WTC11 (cell line): ENCODE data around the gene MYO3A. TPM values are rescaled to one million over a fixed set of nuclear protein-coding genes. Genes with fewer than 3 reads are reported as not detected.
A peak's percentile ranks its signal among the peaks of the same experiment; 100 is the strongest.

Source experiments
- ATAC-seq: fragments of 200-7000 bp; cut with Tn5 transposase; 2 replicates; pipeline ENCODE4 v1.10.0; 2021; ENCODE audit warnings: mild to moderate bottlenecking, moderate library complexity
- CTCF ChIA-PET: fragments of 300-600 bp; sonication (Branson Sonifier 250); formaldehyde crosslinking; loops from one replicate; lab custom pipeline; 2021; ENCODE audit warnings: antibody characterized with exemption; lab: Charles Lee
- POLR2A ChIA-PET: fragments of 350-600 bp; sonication (Branson Sonifier 250); formaldehyde crosslinking; loops from one replicate; lab custom pipeline; 2021; ENCODE audit warnings: antibody characterized with exemption; lab: Charles Lee
- DNase-seq: peaks from one replicate; pipeline ENCODE4 v3.0.0; 2021; ENCODE audit warnings: low spot score
- H3K27ac Mint-ChIP-seq: 2 replicates; pipeline ENCODE4 v1.8.0; 2021; ENCODE audit warnings: mixed read lengths
- H3K27me3 Mint-ChIP-seq: 2 replicates; pipeline ENCODE4 v1.8.0; 2021; ENCODE audit warnings: low read depth, mild to moderate bottlenecking, moderate library complexity, mixed read lengths
- H3K36me3 Mint-ChIP-seq: 2 replicates; pipeline ENCODE4 v1.8.0; 2021; ENCODE audit warnings: mixed read lengths
- H3K4me1 Mint-ChIP-seq: 2 replicates; pipeline ENCODE4 v1.8.0; 2022; ENCODE audit warnings: mixed read lengths
- H3K4me3 Mint-ChIP-seq: 2 replicates; pipeline ENCODE4 v1.8.0; 2021; ENCODE audit warnings: mild to moderate bottlenecking, moderate library complexity, mixed read lengths
- H3K9me3 Mint-ChIP-seq: 2 replicates; pipeline ENCODE4 v1.8.0; 2021; ENCODE audit warnings: mixed read lengths
- ATF1 ChIP-seq: sonication (generic); formaldehyde crosslinking; IDR thresholded peaks from 2 replicates; pipeline ENCODE4 v1.8.1; 2023; ENCODE audit warnings: mild to moderate bottlenecking, moderate library complexity, missing genetic modification reagents
- ATF3 ChIP-seq: sonication (generic); formaldehyde crosslinking; conservative IDR thresholded peaks from 2 replicates; pipeline ENCODE4 v1.8.1; 2022; ENCODE audit warnings: mild to moderate bottlenecking, missing genetic modification reagents
- CREB1 ChIP-seq: sonication (generic); formaldehyde crosslinking; IDR thresholded peaks from 2 replicates; pipeline ENCODE4 v1.8.0; 2023; ENCODE audit warnings: mild to moderate bottlenecking, missing genetic modification reagents
- CREM ChIP-seq: sonication (generic); formaldehyde crosslinking; IDR thresholded peaks from 2 replicates; pipeline ENCODE4 v1.8.1; 2022; ENCODE audit warnings: mild to moderate bottlenecking, missing genetic modification reagents, moderate library complexity
- ESRRA ChIP-seq: sonication (generic); formaldehyde crosslinking; IDR thresholded peaks from 2 replicates; pipeline ENCODE4 v1.8.1; 2022; ENCODE audit warnings: mild to moderate bottlenecking, missing genetic modification reagents, borderline replicate concordance
- ETV6 ChIP-seq: sonication (generic); formaldehyde crosslinking; IDR thresholded peaks from 2 replicates; pipeline ENCODE4 v1.8.1; 2022; ENCODE audit warnings: mild to moderate bottlenecking, missing genetic modification reagents
- FOXJ3 ChIP-seq: sonication (generic); formaldehyde crosslinking; IDR thresholded peaks from 2 replicates; pipeline ENCODE4 v1.9.0; 2021; ENCODE audit warnings: missing genetic modification reagents, mild to moderate bottlenecking, borderline replicate concordance
- FOXP1 ChIP-seq: sonication (generic); formaldehyde crosslinking; IDR thresholded peaks from 2 replicates; pipeline ENCODE4 v1.8.0; 2022; ENCODE audit warnings: missing genetic modification reagents, mild to moderate bottlenecking, moderate library complexity, borderline replicate concordance
- FOXP4 ChIP-seq: sonication (generic); formaldehyde crosslinking; IDR thresholded peaks from 2 replicates; pipeline ENCODE4 v1.8.0; 2022; ENCODE audit warnings: mild to moderate bottlenecking, missing genetic modification reagents
- GRHL2 ChIP-seq: fragments of 250-450 bp; sonication (Bioruptor Pico); IDR thresholded peaks from 2 replicates; pipeline ENCODE4 v1.8.0; 2022; ENCODE audit warnings: mild to moderate bottlenecking, moderate library complexity; ENCODE audit not compliant: insufficient replicate concordance, severe bottlenecking
- HMGXB4 ChIP-seq: sonication (generic); formaldehyde crosslinking; IDR thresholded peaks from 2 replicates; pipeline ENCODE4 v1.8.1; 2023; ENCODE audit warnings: mild to moderate bottlenecking, moderate library complexity, missing genetic modification reagents
- MXD4 ChIP-seq: fragments of 250-450 bp; sonication (Bioruptor Pico); IDR thresholded peaks from 2 replicates; pipeline ENCODE4 v1.8.0; 2021; ENCODE audit warnings: mild to moderate bottlenecking, moderate library complexity, borderline replicate concordance
- MYBL2 ChIP-seq: sonication (generic); formaldehyde crosslinking; IDR thresholded peaks from 2 replicates; pipeline ENCODE4 v1.8.1; 2023; ENCODE audit warnings: mild to moderate bottlenecking, moderate library complexity, missing genetic modification reagents
- NFATC4 ChIP-seq: fragments of 250-450 bp; sonication (Bioruptor Pico); IDR thresholded peaks from 2 replicates; pipeline ENCODE4 v1.9.0; 2021; ENCODE audit warnings: mild to moderate bottlenecking
- NFE2L1 ChIP-seq: sonication (generic); formaldehyde crosslinking; IDR thresholded peaks from 2 replicates; pipeline ENCODE4 v1.8.1; 2023; ENCODE audit warnings: missing genetic modification reagents
- NR3C1 ChIP-seq: sonication (generic); formaldehyde crosslinking; conservative IDR thresholded peaks from 2 replicates; pipeline ENCODE4 v1.8.1; 2023; ENCODE audit warnings: low read depth, mild to moderate bottlenecking, missing genetic modification reagents
- PREB ChIP-seq: sonication (generic); formaldehyde crosslinking; IDR thresholded peaks from 2 replicates; pipeline ENCODE4 v1.8.1; 2022; ENCODE audit warnings: mild to moderate bottlenecking, missing genetic modification reagents, moderate library complexity, borderline replicate concordance
- TEAD1 ChIP-seq: sonication (generic); formaldehyde crosslinking; IDR thresholded peaks from 2 replicates; pipeline ENCODE4 v1.8.0; 2022; ENCODE audit warnings: mild to moderate bottlenecking, missing genetic modification reagents
- ZNF232 ChIP-seq: sonication (generic); formaldehyde crosslinking; IDR thresholded peaks from 2 replicates; pipeline ENCODE4 v1.8.0; 2022; ENCODE audit warnings: mild to moderate bottlenecking, missing genetic modification reagents
- ZNF281 ChIP-seq: sonication (generic); formaldehyde crosslinking; IDR thresholded peaks from 2 replicates; pipeline ENCODE4 v1.8.0; 2023; ENCODE audit warnings: mild to moderate bottlenecking, missing genetic modification reagents
- ZNF423 ChIP-seq: fragments of 250-450 bp; sonication (Bioruptor Pico); IDR thresholded peaks from 2 replicates; pipeline ENCODE4 v2.1.2; 2022; ENCODE audit warnings: mild to moderate bottlenecking, moderate library complexity
- ZSCAN18 ChIP-seq: fragments of 250-450 bp; sonication (Bioruptor Pico); IDR thresholded peaks from 2 replicates; pipeline ENCODE4 v2.1.2; 2022; ENCODE audit warnings: mild to moderate bottlenecking, moderate library complexity
- total RNA-seq: library from RNA; stranded (reverse); gene quantifications from 3 replicates; pipeline ENCODE4 v1.2.3, GENCODE V29; 2021

The MYO3A gene
- total RNA-seq, 1 experiment from 2014 or later = 3.7 TPM

- DNase-seq (no peak), ATAC-seq (no peak)
- H3K9me3 Mint-ChIP-seq = peaks cover 3% of the 10 kb centered on the region
- TF ChIP-seq ESRRA (CRISPR knock-in tag) = no peak
- TF ChIP-seq ATF3 (CRISPR knock-in tag) = no peak
- TF ChIP-seq HMGXB4 (CRISPR knock-in tag) = no peak
- TF ChIP-seq NR3C1 = no peak
- no peak for TF ChIP-seq FOXP1 (CRISPR knock-in tag)
- TF ChIP-seq ZNF423 (CRISPR knock-in tag) = no peak
- no peak overlapping the region for H3K4me3 Mint-ChIP-seq
- H3K27ac Mint-ChIP-seq = no peak overlapping the region
- no peaks in the 10 kb centered on the region for H3K36me3 Mint-ChIP-seq
- H3K27me3 Mint-ChIP-seq = no peaks in the 10 kb centered on the region
- ChIA-PET CTCF (no interaction called here), POLR2A (no interaction called here)
- peaks cover 12% of the 10 kb centered on the region for H3K4me1 Mint-ChIP-seq
Measured at GRCh38 chr10:26044141-26044749, 110.2 kb downstream of the MYO3A start.

GRCh38 chr10:26046073-26046700 lies 112.2 kb downstream of the MYO3A start:
- CTCF ChIA-PET = interaction anchor here (1.0 kb wide), 1 partner anchor 171 kb away, joined by 5 read pairs; no protein-coding TSS in a partner anchor
- Mint-ChIP-seq H3K4me3 (no peak overlapping the region), H3K27me3 (no peaks in the 10 kb centered on the region)

GRCh38 chr10:26048756-26049155 lies 114.7 kb downstream of the MYO3A start:
- no peaks in the 10 kb centered on the region for H3K36me3 Mint-ChIP-seq
- peak overlapping the region; percentile 8; the same call in 1 of the 2 replicates for H3K27ac Mint-ChIP-seq
- H3K9me3 Mint-ChIP-seq = peaks cover 1% of the 10 kb centered on the region
- peaks cover 12% of the 10 kb centered on the region for H3K4me1 Mint-ChIP-seq
- DNase-seq = no peak
- ChIA-PET POLR2A (interaction anchor here (0.6 kb wide), 1 partner anchor 939 kb away, joined by 3 read pairs; no protein-coding TSS in a partner anchor), CTCF (interaction anchor here (0.6 kb wide), 1 partner anchor 31 kb away, joined by 4 read pairs; no protein-coding TSS in a partner anchor)
- ATAC-seq = no peak
- H3K4me3 Mint-ChIP-seq = no peak overlapping the region
- no peaks in the 10 kb centered on the region for H3K27me3 Mint-ChIP-seq
- no peak for TF ChIP-seq PREB
- no peak for TF ChIP-seq CREB1 (CRISPR knock-in tag)
- no peak for TF ChIP-seq FOXJ3 (CRISPR knock-in tag)
- no peak for TF ChIP-seq ZNF232 (CRISPR knock-in tag)
- no peak for TF ChIP-seq TEAD1 (CRISPR knock-in tag)
- TF ChIP-seq MXD4 (CRISPR knock-in tag) = no peak
- no peak for TF ChIP-seq NFE2L1 (CRISPR knock-in tag)
- TF ChIP-seq ETV6 = no peak
- TF ChIP-seq CREM (CRISPR knock-in tag) = no peak
- no peak for TF ChIP-seq ZNF281
- no peak for TF ChIP-seq GRHL2
- no peak for TF ChIP-seq ZSCAN18 (CRISPR knock-in tag)
- no peak for TF ChIP-seq FOXP4 (CRISPR knock-in tag)
- TF ChIP-seq FOXP1 (CRISPR knock-in tag) = no peak

More at GRCh38 chr10:26046073-26046700, 112.2 kb downstream of the MYO3A start:
- Mint-ChIP-seq H3K27ac (no peak overlapping the region), H3K4me1 (peaks cover 12% of the 10 kb centered on the region)
- DNase-seq = no peak
- POLR2A ChIA-PET = no interaction called here
- peak; percentile 88 for ATAC-seq
- no peak for TF ChIP-seq MYBL2
- no peak for TF ChIP-seq NFATC4 (CRISPR knock-in tag)
- TF ChIP-seq GRHL2 = no peak
- no peak for TF ChIP-seq ATF1 (CRISPR knock-in tag)
- TF ChIP-seq ESRRA (CRISPR knock-in tag) = no peak
- no peak for TF ChIP-seq ETV6
- TF ChIP-seq, all 79 proteins: peak for 0
- Mint-ChIP-seq H3K36me3 (no peaks in the 10 kb centered on the region), H3K9me3 (peaks cover under 1% of the 10 kb centered on the region)
